ENCODE data around the gene CREBBP.

Gene CREBBP

DNA sequence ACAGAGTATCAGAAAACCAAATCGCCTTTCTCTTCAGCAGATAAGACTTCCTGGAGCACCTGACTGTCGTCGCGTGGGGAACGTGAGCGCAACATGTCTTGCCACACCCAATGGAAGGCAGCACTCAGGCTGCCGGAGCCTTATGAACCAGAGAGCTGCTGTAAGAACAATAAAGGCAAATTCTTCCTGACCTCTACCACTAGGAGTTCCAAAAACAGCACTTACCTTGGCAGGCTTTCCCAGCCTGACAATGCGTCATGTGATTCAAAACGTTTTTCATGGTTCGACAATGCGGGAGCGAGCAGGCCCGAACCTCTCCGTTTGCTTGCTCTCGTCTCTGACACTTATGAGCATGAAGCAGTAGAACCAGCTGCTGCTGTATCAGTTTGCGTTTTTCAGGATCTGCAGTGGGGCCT, 87.3 kb downstream of the CREBBP start:
- DNase-seq: no peak

DNA sequence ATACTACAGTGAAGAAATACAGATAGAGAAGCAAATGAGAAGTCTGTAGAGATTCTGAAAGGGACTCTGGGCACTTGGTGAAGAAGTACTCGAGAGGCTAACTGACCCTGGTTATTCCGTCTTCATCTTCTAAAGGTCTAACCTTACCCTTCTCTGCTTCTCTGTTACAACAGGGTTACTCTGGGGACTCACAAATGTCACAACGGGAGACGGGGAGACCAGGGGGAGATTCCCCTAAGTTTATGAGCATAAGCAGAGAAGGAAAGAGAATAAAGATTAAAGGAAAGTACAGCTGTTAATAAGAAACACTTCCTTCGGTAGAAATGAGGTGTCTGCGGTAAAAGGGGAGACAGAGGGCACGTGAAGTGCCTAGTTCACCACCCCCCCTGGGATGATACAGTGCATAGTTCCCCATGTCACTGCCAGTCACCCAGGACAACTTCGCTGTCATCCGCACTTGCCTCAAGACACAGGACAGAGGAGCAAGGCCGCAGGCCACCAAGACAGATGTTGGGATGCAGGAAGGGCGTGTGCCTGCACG, 88.0 kb downstream of the CREBBP start:
- DNase-seq: no peak

DNA sequence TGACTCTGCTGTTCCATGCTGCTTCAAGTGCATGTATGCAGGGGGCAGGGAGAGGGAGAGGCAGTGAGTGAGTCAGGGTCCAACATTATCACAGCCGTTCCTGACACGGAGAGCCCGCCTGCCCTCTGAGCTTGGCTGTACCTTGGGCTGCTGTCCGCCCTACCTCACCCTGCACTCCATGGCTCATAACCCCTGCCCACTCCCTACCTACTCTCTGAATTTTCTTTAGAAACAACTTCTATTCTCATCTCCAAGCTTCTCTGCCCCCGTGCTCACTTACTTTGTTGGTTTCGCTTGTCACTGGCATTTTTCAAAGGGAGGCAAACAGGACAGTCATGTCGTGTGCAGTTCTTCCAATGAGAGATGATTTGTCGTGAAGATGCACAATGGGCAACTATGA, 88.8 kb downstream of the CREBBP start:
- DNase-seq: no peak

DNA sequence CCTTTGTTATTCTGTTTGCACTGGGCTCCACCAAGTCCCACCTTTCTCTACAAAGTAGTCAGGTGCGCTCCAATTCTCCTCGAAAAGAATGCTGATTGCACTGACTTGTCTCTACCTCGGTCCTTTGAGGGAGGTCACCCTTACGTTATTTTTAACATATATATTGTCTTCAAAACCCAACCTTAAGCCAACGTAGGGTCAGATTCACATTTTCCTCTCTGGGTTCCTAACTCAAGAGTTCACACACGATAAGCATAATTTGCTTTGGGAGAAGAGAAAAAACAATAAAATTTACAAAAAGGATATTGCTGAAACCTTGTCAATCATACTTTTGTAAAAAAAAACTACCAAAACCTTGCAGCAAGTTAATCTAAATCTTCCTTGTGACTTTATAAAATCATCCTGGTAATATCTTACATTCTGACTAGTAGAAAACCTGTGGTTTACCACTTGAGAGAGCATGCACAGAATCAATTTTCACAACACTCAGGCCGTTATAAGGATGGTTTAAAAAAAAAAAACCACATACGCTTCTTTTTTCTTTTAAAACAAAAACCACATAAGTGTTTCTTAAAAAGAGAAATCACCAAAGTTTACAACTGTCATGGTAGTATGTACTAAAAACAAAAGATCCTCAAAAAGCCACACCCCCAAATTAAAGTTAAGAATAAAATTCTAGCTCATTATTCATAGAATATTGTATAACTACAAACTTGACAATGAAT, 91.0 kb downstream of the CREBBP start:
- DNase-seq: no peak

DNA sequence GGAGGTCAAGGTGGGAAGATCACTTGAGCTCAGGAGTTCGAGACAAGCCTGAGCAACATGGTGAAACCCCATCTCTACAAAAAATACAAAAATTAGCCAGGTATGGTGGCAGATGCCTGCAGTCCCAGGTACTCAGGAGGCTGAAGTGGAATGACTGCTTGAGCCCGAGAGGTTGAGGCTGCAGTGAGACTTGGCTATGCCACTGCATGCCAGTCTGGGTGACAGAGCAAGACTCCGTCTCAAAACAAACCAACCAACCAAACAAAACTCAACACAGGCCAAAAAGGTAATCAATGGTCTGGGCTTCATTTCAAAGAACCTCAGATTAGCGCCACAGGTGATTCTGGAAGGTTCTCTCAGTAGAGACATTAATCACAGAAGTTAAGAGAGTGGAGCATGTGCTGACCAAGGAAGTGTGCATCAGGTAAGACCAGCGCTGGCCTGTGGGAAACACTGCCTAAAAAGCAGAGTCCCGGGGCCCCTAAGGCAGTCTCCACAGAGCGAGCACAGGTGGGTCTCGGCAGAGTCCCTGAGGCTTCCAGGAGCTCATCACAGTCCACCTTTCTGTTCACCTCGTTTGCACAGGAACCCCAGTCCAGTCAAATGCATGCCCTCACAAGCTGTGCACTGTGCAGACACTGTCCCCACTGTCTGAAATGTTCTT, 91.7 kb downstream of the CREBBP start:
- no peak for DNase-seq

DNA sequence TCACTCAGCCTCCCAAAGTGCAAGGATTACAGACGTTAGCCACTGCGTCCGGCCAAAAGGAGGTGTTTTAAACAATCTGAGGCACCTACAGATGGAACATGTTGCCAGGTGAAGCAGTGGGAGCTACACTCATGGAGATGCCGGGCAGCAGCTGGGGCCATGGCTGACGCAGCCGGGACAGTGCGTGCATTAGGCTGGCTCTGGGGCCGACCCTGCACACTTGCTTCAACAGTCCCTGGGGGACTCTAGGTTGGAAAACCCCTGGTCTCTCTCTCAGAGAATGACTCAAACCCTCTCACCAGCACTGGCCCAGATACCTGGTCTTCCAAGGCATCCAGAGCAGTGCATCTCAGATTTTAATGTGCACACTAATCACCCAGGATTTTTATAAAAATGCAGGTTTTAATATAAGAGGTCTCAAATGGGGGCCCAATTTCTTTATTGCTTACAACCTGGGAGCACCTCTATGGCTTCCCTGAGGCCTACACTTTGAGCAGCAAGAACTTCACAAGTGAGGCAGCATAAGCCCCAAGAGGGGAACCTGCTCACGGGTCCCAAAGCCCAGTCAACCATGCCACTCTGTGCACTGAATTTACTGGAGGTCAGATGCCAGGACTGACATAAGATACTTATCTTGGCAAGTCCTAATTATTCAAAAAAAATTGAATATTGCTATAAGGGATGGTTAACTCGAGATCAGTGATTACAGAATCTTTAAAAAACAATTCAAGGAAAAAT, 92.4 kb downstream of the CREBBP start:
- DNase-seq: no peak

DNA sequence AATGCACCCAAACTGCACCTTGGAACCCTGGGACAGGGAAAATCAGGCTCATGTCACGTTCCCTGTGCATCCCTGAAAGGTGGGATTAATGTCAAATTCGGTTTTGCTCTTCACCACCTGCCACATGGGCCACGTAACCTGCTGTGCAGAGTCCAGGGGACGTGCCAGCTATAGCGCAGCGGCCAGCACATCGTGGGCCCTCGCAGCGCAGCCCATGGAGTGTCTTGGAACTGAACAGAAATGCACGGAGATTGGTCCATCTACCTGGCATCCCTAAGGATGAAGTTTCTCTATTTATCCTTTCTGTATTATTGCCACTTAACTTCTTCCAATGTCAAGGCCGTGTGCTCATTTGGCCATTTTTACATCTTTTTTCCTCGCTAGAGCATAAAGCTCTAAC, 95.1 kb downstream of the CREBBP start:
- no peak for DNase-seq

DNA sequence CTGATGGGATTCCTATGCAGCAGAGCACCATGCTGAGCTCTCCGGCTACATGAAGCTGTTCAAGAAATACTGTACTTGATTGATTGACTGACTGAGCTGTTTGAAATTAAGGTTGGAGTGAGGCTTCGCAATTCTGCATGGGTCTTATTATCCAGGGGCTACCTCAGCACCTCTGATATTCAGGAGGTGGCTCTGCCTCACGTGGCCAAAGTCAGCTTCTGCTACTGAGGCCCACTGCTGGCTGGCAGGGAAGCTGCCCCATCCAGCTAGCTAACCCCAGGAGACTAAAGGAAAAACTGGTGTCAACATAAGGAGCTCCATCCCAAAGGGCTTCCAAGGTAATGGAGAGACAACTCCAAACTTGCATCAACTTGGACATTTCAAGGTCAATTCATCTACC, 97.0 kb downstream of the CREBBP start:
- DNase-seq: no peak

DNA sequence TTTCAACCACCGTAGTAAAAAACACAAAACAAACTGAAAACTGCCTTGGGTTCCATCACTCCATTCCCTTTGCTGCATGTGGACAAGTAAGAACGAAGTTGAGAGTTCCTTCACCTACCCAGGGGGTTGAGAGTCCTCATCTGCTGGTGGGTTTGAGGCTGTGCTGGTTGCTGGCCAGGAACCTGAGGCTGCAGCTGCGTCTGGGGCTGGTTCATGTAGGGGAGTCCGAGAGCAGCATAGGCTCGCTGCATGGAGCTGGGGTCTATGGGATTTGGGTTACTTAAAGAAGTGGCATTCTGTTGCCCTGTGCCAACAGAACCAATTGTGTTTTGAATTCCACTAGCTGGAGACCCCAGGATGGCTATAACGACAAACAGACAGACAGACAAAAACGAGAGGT, 97.9 kb downstream of the CREBBP start:
- DNase-seq: no peak

DNA sequence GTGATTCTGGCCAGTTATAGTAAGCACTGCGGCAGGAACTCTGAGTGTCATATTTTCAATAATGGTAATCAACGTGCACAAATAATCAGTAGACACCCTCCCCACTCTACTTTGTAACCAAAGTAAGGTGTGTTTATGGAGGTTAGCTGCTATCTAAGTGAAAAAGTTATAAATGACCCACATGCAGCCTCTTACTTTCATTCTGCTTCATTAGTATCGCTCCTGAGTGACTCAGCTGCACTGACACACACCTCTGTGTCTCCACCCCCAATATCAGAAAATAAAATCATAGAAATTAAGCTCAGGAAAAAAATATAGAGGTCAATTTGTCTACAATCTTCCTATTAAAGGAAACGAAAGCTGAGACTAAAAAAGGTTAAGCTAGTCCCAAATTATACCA, 99.1 kb downstream of the CREBBP start:
- no peak for DNase-seq

DNA sequence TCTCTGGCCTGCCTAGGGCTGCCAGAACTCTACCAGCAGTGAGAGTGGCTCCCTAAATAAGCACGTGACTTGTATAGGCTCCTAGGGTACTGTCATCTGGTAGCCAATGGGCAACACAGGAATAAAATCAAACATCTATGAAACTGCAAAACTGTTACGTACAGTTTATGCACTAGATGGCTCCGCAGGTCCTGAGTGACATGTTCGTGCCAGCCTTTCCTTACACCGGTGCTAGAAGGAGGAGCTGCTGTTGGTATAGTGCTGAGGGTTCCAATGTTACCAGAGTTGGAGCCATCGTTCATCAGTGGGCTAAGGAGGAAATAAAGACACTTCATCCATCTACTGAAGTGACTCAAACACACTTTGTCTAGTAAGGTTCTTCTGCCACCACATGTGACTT, 99.9 kb downstream of the CREBBP start:
- no peak for DNase-seq

DNA sequence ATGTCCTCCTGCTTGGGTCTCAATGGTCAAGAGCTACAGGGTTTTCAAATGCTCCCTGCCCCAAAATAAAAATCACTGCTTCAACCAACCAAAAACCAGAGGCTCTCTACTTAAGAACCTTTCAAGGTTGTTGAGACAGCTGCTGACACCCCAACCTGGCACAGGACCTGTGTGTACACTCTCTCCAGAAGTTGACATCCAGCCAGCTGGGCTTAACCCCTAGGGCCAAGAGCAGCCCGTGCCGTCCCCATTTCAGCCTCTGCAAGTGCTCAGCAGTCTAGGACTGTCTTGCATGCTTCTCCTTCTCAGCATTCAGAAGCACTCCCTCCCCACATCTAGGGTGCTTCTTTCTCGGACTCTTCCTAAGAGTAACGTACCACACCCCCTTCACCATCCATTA, 104.2 kb downstream of the CREBBP start:
- no peak for DNase-seq

DNA sequence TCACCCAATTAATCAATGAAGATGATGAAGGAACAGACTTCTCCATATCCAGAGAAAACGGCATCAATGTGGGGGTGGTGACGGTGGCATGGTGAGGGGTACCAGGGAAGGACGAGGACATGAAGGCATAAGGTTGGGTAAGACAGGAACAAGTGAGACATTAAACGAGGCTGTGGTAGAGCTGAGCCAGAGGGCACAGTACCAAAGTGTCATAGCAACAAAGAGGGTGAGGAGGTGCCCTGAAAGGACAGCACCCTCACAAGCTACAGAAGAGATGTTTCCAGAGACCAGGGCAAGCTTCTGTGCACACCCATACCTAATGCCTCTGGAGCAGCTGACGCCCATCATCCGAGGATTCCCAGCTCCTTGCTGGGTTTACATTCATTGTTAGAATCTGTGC, 105.7 kb downstream of the CREBBP start:
- no peak for DNase-seq

DNA sequence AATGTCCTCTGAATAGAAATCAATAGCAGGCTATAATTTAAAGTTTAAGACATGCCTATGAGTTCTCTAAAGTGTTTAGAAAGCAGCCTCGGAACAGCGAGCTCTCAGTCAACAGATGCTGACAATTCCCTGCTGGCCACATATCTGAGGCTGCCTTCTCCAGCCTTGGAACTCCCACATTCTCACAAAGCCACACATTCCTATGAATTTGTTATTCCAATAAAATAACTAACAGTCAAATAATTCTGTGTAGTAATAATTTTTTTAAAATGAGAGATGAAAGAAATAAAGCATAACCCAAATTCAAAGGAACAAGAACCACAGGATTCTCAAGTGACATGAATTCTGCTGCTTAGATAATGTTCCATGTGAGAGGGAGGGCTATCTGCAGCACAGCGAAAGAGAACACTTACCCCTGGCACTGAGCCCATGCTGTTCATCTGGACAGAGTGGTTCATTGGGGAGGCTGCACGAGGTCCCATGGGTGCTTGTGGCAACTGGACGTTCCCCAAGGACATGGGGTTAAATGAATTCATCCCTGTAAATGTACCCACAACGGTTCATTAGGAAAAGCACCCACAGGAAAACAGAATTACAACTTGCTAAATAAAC, 106.3 kb downstream of the CREBBP start:
- no peak for DNase-seq

DNA sequence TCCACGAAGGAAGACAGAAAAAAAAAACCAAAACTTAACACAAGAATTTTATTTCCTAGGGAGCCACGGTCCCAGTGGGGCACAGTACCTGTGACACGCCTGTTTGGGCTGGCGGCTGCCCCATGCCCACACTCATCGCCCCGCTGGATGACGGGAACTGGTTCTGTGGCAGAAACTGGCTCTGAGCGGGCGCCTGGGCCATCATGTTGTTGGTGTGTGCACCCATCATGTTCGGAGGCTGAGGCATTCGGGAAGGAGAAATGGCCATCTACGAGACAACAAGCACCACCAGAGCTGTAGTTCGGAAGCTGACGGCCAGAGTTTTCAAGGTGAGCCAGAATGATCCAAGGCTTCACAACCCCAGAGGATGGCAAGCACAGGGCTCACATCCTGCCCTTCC, 106.8 kb downstream of the CREBBP start:
- DNase-seq: no peak

DNA sequence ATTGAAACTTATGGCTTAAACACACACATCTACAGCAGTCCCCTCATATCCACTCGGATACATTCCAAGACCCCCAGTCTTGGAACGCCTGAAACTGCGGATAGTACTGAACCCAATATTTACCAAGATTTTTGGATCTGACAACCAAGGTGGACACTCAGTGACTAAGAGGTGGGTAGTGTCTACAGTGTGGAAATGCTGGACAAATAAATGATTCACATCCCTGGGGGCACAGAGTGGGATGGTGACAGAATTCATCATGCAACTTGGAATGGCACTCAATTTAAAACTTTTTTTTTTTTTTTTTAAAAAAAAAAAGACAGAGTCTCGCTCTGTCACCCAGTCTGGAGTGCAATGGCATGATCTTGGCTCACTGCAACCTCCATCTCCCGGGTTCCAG, 109.0 kb downstream of the CREBBP start:
- no peak for DNase-seq

DNA sequence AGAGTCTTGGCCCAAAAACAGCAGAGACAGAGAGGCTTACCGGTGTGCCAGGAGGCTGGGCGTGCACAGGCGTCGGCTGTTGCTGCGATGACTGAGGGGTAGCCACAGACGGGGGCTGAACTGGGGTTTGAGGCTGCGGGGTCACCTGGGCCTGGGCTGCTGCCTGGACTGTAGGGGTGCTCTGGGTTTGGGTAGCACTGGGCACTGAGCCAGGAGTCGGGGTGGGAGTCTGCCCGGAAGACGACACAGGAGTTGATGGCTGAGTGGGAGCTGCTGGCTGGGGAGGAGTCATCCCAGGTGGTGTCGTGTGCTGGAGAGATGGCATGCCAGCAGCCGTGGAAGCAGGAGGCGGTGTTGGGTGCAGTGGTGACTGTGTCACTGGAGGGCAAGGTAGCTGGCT, 110.0 kb downstream of the CREBBP start:
- DNase-seq: no peak

DNA sequence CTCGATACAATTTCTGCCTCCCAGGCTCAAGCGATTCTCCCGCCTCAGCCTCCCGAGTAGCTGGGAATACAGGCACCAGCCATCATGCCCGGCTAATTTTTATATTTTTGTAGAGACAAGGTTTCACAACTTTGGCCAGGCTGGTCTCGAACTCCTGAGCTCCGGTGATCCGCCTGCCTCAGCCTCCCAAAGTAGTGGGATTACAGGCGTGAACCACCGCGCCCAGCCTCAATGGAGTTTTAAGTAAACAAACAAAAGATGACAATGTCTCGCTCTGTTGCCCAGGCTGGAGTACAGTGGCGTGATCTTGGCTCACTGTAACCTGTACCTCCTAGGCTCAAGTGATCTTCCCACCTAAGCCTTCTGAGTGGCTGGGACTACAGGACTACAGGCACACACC, 110.6 kb downstream of the CREBBP start:
- no peak for DNase-seq

DNA sequence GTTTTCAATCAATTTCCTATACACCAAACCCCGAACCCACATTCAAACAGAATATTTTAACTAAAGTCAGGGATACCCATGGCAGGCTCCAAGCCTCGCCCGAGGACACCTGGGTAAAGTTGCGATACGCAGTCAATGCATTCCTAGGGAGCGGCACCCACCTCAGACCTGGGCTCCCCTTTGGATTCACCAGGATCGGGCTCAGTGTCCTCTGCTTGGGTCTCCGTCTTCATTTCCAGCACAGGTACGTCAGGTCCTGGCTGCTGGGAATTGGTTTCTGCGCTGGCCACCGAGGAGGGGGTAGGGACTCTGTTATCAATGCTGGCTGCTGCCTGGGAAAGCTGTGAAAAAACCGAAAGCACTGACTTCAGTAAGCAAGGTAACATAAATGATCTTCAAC, 111.5 kb downstream of the CREBBP start:
- DNase-seq: no peak

DNA sequence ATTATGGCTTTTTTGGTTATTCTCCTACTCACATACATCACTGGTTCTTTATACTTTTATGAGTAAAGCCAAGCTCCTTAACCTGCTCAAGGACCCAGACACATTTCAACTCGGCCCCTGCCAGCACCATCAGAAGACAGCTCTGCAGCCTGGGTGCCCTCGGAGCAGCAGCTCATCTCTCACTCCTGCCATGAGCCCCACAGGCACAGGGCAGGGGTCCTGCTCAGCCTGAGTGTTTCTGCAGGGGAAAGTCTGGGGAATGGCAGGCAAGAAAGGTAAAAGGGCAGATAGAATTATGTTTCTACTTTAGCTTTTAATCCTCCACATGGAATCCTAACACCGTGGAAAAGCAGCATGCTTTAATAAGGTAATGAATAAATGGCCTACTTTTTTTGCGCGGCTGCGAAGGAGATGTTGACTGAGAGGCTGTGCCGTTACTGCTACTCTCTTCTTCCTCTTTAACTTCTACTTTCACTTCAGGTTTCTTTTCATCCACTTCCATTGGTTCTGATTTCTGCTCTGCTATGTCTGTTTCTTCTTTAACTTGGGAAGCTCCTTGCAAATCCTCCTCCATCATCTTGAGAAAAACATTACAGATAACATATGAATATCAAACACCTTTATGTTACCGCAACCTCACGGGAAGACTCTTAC, 113.1 kb downstream of the CREBBP start:
- no peak for DNase-seq

DNA sequence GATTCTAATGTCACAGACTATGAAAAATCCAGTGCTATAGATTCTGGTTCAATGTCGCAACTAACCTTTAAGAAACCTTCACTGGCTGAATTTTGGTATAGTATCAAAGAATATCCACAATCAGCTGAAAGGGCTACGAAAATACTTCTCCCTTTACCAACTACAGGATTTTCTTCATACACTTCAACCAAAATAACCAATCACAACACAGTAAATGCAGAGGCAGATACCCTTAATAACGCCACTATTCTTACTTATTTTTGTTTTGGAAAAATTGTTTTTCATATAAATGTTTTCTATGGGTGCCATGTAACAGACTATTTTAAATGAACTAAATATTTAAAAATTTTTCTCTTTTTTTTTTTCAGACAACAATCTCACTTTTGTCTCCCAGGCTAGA, 114.3 kb downstream of the CREBBP start:
- no peak for DNase-seq

DNA sequence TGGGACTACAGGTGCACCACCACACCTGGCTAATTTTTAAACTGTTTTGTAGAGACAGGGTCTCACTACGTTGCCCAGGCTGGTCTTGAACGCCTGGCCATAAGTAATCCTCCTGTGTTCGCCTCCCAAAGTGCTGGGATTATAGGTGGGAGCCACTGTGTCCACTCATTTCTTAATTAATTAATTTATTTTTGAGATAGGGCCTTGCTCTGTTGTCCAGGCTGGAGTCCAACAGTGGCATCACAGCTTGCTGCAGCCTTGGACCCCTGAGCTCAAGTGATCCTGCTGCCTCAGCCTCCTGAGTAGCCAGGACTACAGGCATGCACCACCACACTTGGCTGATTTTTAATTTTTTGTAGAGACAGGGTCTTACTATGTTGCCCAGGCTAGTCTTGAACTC, 116.1 kb downstream of the CREBBP start:
- no peak for DNase-seq

All from T-helper 9 cell (primary cell).